PC-9 (cell line): ENCODE data around the gene SMAD1. TPM values are rescaled to one million over a fixed set of nuclear protein-coding genes. Genes with fewer than 3 reads are reported as not detected.
A peak's percentile ranks its signal among the peaks of the same experiment; 100 is the strongest.

ENCODE experiments used
- BruUV-seq: library from RNA; stranded (reverse); fragments of 400-500 nt; replicated peaks from 2 replicates; lab custom pipeline; 2021; lab: Mats Ljungman, UMichigan
- CTCF ChIA-PET: fragments of 300-600 bp; sonication (Branson Sonifier 250); formaldehyde crosslinking; loops from one replicate; lab custom pipeline; 2022; ENCODE audit warnings: antibody characterized with exemption; lab: Charles Lee
- POLR2A ChIA-PET: fragments of 300-600 bp; sonication (Branson Sonifier 250); formaldehyde crosslinking; loops from one replicate; lab custom pipeline; 2022; ENCODE audit warnings: antibody characterized with exemption; ENCODE audit not compliant: unreplicated experiment; lab: Charles Lee
- DNase-seq, 2 experiments: peaks; one replicate each; pipeline versions ENCODE4 v3.0.0 to v3.0.0-alpha.2; 2015 to 2022; ENCODE audit warnings: mixed read lengths in 1 of 2
- H2AFZ ChIP-seq: fragments of 200-600 bp; sonication (generic); 2 replicates; pipeline ENCODE4 v1.8.1; 2017; ENCODE audit warnings: antibody characterized with exemption
- H3F3A ChIP-seq: fragments of 200-600 bp; sonication (generic); 2 replicates; pipeline ENCODE4 v1.8.1; 2017; ENCODE audit warnings: antibody characterized with exemption, mild to moderate bottlenecking, low read depth; ENCODE audit not compliant: insufficient read depth
- H3K27ac ChIP-seq: fragments of 200-600 bp; sonication (generic); 2 replicates; pipeline ENCODE4 v1.6.1; 2016; ENCODE audit warnings: mixed run types
- H3K27me3 ChIP-seq: fragments of 200-600 bp; sonication (generic); 2 replicates; pipeline ENCODE4 v1.6.1; 2016; ENCODE audit warnings: low read depth, mixed run types; ENCODE audit not compliant: insufficient read depth
- H3K36me3 ChIP-seq: fragments of 200-600 bp; sonication (generic); 2 replicates; pipeline ENCODE4 v1.6.1; 2016; ENCODE audit warnings: low read depth, mixed run types
- H3K4me1 ChIP-seq: fragments of 200-600 bp; sonication (generic); replicated peaks from 2 replicates; pipeline ENCODE4 v1.6.1; 2016; ENCODE audit warnings: mixed run types; ENCODE audit not compliant: insufficient read depth
- H3K4me2 ChIP-seq: fragments of 200-600 bp; sonication (generic); 2 replicates; pipeline ENCODE4 v1.6.1; 2017; ENCODE audit warnings: mixed run types
- H3K4me3 ChIP-seq: fragments of 200-600 bp; sonication (generic); 2 replicates; pipeline ENCODE4 v1.6.1; 2016; ENCODE audit warnings: mixed run types
- H3K79me2 ChIP-seq: fragments of 200-600 bp; sonication (generic); 2 replicates; pipeline ENCODE4 v1.6.1; 2017; ENCODE audit warnings: low read depth, mixed run types
- H3K9me2 ChIP-seq: fragments of 200-600 bp; sonication (generic); 2 replicates; pipeline ENCODE4 v1.8.1; 2017; ENCODE audit warnings: mild to moderate bottlenecking; ENCODE audit not compliant: insufficient read depth
- H3K9me3 ChIP-seq: fragments of 200-600 bp; sonication (generic); 2 replicates; pipeline ENCODE4 v1.8.1; 2016; ENCODE audit warnings: low read depth; ENCODE audit not compliant: insufficient read depth
- H4K20me1 ChIP-seq: fragments of 200-600 bp; sonication (generic); 2 replicates; pipeline ENCODE4 v1.8.1; 2017; ENCODE audit not compliant: insufficient read depth
- EZH2 ChIP-seq: fragments of 200-600 bp; sonication (generic); IDR thresholded peaks from 2 replicates; pipeline ENCODE4 v1.8.0; 2017; ENCODE audit warnings: antibody characterized with exemption, low read depth
- intact Hi-C: fragments of 100-400 bp; cut with micrococcal nuclease; formaldehyde crosslinking; loops from one replicate; pipeline ENCODE4 v1.10.0; 2022; ENCODE audit not compliant: unreplicated experiment
- total RNA-seq: library from RNA; stranded (reverse); gene quantifications from 2 replicates; pipeline ENCODE4 v1.2.3, GENCODE V29; 2021
- TF ChIP-seq, protein P1 (sequence below): fragments of 200-600 bp; sonication (generic); conservative IDR thresholded peaks from 2 replicates; pipeline ENCODE4 v1.6.1; 2017; ENCODE audit warnings: mixed run types, antibody characterized with exemption, mild to moderate bottlenecking, moderate library complexity

SMAD1 gene
- total RNA-seq, 1 experiment from 2014 or later: 15.1 TPM

DNA sequence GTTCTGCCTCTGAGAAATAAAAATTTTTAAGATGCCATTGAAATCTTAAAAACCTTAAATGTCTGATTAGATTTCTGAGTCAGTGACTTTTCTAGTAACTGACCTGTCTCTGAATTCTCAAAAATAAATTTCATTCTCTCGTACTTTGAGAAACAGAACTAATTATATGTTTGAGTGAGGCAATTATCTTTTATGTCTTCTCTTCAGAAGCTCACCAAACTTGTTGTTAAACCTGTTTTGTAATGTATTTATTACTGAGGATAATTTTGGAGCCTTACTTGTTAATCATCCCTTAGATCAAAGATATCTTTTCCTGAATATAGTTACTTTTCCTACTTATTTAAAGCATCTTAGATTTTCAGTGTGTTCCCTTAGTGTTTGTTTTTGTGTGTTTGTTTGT, 73.0 kb downstream of the SMAD1 start:
- no peak for TF ChIP-seq EZH2
- TF ChIP-seq, protein P1, sequence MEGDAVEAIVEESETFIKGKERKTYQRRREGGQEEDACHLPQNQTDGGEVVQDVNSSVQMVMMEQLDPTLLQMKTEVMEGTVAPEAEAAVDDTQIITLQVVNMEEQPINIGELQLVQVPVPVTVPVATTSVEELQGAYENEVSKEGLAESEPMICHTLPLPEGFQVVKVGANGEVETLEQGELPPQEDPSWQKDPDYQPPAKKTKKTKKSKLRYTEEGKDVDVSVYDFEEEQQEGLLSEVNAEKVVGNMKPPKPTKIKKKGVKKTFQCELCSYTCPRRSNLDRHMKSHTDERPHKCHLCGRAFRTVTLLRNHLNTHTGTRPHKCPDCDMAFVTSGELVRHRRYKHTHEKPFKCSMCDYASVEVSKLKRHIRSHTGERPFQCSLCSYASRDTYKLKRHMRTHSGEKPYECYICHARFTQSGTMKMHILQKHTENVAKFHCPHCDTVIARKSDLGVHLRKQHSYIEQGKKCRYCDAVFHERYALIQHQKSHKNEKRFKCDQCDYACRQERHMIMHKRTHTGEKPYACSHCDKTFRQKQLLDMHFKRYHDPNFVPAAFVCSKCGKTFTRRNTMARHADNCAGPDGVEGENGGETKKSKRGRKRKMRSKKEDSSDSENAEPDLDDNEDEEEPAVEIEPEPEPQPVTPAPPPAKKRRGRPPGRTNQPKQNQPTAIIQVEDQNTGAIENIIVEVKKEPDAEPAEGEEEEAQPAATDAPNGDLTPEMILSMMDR: no peak
- intact Hi-C loops: no loop called here
- H2AFZ ChIP-seq: no peak overlapping the region
- H3K36me3 ChIP-seq: 0 out of 2 replicates have a peak, but pooled peaks cover 7% of the 10 kb centered on the region
- ChIA-PET POLR2A (interaction anchor here (0.6 kb wide), 1 partner anchor 87 kb away, joined by 5 read pairs; no protein-coding TSS in a partner anchor), CTCF (no interaction called here)
- peak overlapping the region; percentile 71 for H3K27ac ChIP-seq
- H4K20me1 ChIP-seq: no peaks in the 10 kb centered on the region
- H3K4me1 ChIP-seq: peaks cover 15% of the 10 kb centered on the region
- DNase-seq: peak in 1 of 2 experiments; percentile 57
- H3K4me2 ChIP-seq: peak overlapping the region; percentile 30
- H3K27me3 ChIP-seq: no peaks in the 10 kb centered on the region
- H3K79me2 ChIP-seq: no peaks in the 10 kb centered on the region
- no peaks in the 10 kb centered on the region for H3K9me2 ChIP-seq
- no peaks in the 10 kb centered on the region for H3K9me3 ChIP-seq
- no TSS peak for BruUV-seq
- H3F3A ChIP-seq: peaks cover 13% of the 10 kb centered on the region; the same call in 1 of the 2 replicates
- H3K4me3 ChIP-seq: no peak overlapping the region; the same call in 1 of the 2 replicates

DNA sequence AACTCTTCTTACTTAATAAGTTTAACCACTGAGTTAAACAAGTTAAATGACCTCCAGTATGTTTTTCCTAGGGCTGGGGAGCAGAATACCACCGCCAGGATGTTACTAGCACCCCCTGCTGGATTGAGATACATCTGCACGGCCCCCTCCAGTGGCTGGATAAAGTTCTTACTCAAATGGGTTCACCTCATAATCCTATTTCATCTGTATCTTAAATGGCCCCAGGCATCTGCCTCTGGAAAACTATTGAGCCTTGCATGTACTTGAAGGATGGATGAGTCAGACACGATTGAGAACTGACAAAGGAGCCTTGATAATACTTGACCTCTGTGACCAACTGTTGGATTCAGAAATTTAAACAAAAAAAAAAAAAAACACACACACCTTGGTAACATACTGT, 76.1 kb downstream of the SMAD1 start:
- POLR2A ChIA-PET: no interaction called here
- H3K9me2 ChIP-seq: no peaks in the 10 kb centered on the region
- CTCF ChIA-PET: interaction anchor here (0.7 to 0.8 kb wide), 2 partner anchors 52 to 978 kb away, joined by 7 to 15 read pairs; no protein-coding TSS in a partner anchor
- peak; percentile 31 to 45 for DNase-seq
- H3K79me2 ChIP-seq: no peaks in the 10 kb centered on the region
- H2AFZ ChIP-seq: no peak overlapping the region
- peaks cover 15% of the 10 kb centered on the region for H3K4me1 ChIP-seq
- TF ChIP-seq, protein P1: peak; percentile 62
- TF ChIP-seq EZH2: no peak
- H3K27ac ChIP-seq: no peak overlapping the region
- H3K9me3 ChIP-seq: no peaks in the 10 kb centered on the region
- H3K4me2 ChIP-seq: no peak overlapping the region
- peaks cover 13% of the 10 kb centered on the region; the same call in 1 of the 2 replicates for H3F3A ChIP-seq
- BruUV-seq: no TSS peak
- H3K4me3 ChIP-seq: no peak overlapping the region
- no peaks in the 10 kb centered on the region for H3K27me3 ChIP-seq
- H3K36me3 ChIP-seq: 0 out of 2 replicates have a peak, but pooled peaks cover 7% of the 10 kb centered on the region
- intact Hi-C loops: loop anchor here (1.0 kb wide), 1 partner anchor 323 kb away; no protein-coding TSS in a partner anchor
- H4K20me1 ChIP-seq: no peaks in the 10 kb centered on the region

DNA sequence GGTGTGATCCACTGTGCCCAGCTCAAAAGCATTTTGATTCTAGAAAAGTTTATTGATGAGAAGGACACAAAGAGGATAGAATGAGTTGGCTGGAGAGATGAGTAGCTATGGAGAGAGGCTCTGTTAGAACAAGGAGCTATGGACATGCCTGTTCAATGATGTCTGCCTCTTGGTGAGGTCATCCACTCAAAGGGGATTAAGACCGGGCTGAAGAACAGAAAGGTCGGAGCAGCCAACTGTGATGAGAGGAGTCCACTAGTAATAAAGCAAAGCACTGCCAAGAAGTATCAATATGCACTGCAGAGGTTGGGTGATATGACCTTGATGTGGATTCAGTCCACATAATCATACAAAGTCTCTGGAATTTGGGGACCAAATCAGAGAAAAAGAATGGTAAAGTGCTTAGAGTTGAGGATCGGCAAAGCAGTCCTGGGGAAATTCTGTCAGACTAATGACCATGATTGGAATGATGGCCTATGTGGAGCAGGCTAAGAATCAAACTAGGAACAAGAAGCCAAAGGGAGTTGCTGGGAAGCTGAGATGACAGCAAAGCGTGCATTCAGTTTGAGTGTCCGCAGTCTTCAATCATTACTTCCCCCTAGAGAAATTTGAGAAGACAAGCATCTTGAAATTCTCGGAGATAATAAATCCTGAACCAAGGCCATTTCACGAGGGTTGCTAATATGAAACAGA, 81.8 kb downstream of the SMAD1 start:
- Histone ChIP-seq H3K9me3 (no peaks in the 10 kb centered on the region), H3K79me2 (no peaks in the 10 kb centered on the region), H3K27me3 (no peaks in the 10 kb centered on the region), H3K36me3 (0 out of 2 replicates have a peak, but pooled peaks cover 7% of the 10 kb centered on the region), H4K20me1 (no peaks in the 10 kb centered on the region), H3K4me1 (no peaks in the 10 kb centered on the region), H3K27ac (no peak overlapping the region), H3K4me2 (no peak overlapping the region), H2AFZ (no peak overlapping the region), H3F3A (no peaks in the 10 kb centered on the region), H3K4me3 (no peak overlapping the region), H3K9me2 (no peaks in the 10 kb centered on the region)
- POLR2A ChIA-PET: no interaction called here
- DNase-seq: no peak
- no peak for TF ChIP-seq EZH2
- TF ChIP-seq, protein P1: no peak
- intact Hi-C loops: no loop called here
- no TSS peak for BruUV-seq
- CTCF ChIA-PET: no interaction called here
